H1 (cell line): ENCODE results near the gene CCDC120.

Source experiments
- BACH1 ChIP-seq: IDR thresholded peaks from 2 replicates; pipeline ENCODE4 v1.6.1; 2012; ENCODE audit warnings: low read length, improper control_type of control experiment
- CHD1 ChIP-seq: IDR thresholded peaks from 2 replicates; pipeline ENCODE4 v1.6.1; 2012; ENCODE audit warnings: low read depth, low read length, improper control_type of control experiment
- PHF8 ChIP-seq: fragments of 200-600 bp; sonication (generic); conservative IDR thresholded peaks from 2 replicates; pipeline ENCODE4 v1.7.1; 2012; ENCODE audit warnings: low read depth, mild to moderate bottlenecking, inconsistent platforms, low read length, moderate library complexity
- POLR2A ChIP-seq, 2 experiments: IDR thresholded peaks; 1 replicate in 1 of 2; 2 replicates in 1 of 2; pipeline ENCODE4 v1.6.1; 2011; ENCODE audit warnings: low read depth in 2 of 2, low read length in 2 of 2, mild to moderate bottlenecking in 2 of 2; ENCODE audit errors: control extremely low read depth in 1 of 2
- SP1 ChIP-seq: IDR thresholded peaks from 2 replicates; pipeline ENCODE4 v1.6.1; 2011; ENCODE audit warnings: low read depth, low read length
- YY1 ChIP-seq: IDR thresholded peaks from 2 replicates; pipeline ENCODE4 v1.6.1; 2011; ENCODE audit warnings: low read depth, mild to moderate bottlenecking, low read length
- ZNF274 ChIP-seq: IDR thresholded peaks from 2 replicates; pipeline ENCODE4 v1.7.0; 2012; ENCODE audit warnings: low read length, borderline replicate concordance; ENCODE audit errors: extremely low read depth
- TF ChIP-seq, protein P1 (sequence below), 3 experiments: IDR thresholded peaks; 1 replicate in 2 of 3; 2 replicates in 1 of 3; pipeline versions ENCODE4 v1.5.1 to v1.6.1; 2011; ENCODE audit warnings: low read length in 3 of 3, mild to moderate bottlenecking in 3 of 3, inconsistent platforms in 2 of 3, low read depth in 1 of 3, moderate library complexity in 1 of 3; ENCODE audit not compliant: insufficient read depth in 1 of 3; ENCODE audit errors: control extremely low read depth in 1 of 3

DNA sequence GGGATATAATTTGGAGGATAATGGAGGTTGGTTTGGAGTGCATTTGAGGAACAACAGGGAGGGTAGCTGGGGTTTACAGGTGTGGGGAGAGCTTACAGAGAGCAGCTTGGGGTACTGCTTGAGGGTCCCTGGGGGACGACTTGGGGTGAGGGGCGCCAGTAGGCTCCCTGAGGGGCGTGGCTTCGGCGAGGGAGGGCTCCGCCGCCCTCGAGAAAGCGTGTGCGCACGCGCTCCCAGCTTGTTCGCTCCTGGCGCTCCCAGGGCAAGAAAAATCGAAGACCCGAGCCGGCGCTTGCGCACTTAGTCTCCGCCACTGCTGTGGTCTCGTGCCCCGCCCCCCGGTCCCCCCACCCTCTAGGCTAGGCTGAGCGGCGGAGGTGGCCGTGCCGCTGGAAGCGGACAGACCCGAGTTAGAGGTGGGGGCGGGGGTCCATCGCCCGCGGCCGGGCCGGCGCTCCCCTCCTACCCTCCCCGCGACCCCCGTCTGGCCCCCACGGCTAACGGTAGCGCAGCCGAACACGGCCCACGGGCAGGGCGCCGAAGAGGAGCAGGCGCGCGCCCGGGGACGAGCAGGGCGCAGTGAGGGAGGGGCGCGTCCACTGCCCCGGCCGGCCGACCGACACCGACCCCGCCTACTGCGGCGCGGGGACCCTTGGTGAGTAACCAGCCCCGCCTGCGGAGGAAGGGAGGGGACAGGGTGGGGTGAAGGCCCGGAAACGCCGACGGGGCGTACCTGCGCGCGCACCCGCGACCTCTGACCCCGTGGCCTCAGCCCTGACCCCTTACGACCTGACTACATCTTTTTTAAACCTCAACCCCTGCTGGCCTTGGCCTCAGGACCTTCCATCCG is 5.4 kb upstream of the CCDC120 start:
- no peak for TF ChIP-seq ZNF274
- TF ChIP-seq SP1, result no peak
- TF ChIP-seq, protein P1, sequence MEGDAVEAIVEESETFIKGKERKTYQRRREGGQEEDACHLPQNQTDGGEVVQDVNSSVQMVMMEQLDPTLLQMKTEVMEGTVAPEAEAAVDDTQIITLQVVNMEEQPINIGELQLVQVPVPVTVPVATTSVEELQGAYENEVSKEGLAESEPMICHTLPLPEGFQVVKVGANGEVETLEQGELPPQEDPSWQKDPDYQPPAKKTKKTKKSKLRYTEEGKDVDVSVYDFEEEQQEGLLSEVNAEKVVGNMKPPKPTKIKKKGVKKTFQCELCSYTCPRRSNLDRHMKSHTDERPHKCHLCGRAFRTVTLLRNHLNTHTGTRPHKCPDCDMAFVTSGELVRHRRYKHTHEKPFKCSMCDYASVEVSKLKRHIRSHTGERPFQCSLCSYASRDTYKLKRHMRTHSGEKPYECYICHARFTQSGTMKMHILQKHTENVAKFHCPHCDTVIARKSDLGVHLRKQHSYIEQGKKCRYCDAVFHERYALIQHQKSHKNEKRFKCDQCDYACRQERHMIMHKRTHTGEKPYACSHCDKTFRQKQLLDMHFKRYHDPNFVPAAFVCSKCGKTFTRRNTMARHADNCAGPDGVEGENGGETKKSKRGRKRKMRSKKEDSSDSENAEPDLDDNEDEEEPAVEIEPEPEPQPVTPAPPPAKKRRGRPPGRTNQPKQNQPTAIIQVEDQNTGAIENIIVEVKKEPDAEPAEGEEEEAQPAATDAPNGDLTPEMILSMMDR (IDR thresholded peaks at IDR 0.05; ENCODE audit: control extremely low read depth in 1 of 3, insufficient read depth in 1 of 3, low read depth in 1 of 3, low read length in 3 of 3), result no peak
- TF ChIP-seq POLR2A (IDR thresholded peaks at IDR 0.05; ENCODE audit: control extremely low read depth in 1 of 2, low read depth in 2 of 2, low read length in 2 of 2), result no peak
- peak; percentile 73 for TF ChIP-seq PHF8
- TF ChIP-seq YY1, result no peak
- TF ChIP-seq BACH1, result no peak
- TF ChIP-seq CHD1, result no peak
